Stimulated activated CD4-positive, alpha-beta T cell treated with anti-CD3 and anti-CD28 coated beads, Interleukin-2, amount 100 ng/mL, for 48 hours (primary cell): ENCODE results near the gene KCNK16.

Experiments used
- DNase-seq, 2 donors: peaks; one replicate each; pipeline ENCODE4 v3.0.0-alpha.2; 2020

KCNK16 gene

GRCh38 chr6:39341352-39341751 lies 18.9 kb upstream of the KCNK16 start:
- no peak for DNase-seq

- DNase-seq: no peak
Observed at GRCh38 chr6:39339868-39340550, 17.5 kb upstream of the KCNK16 start.

- DNase-seq: no peak
Observed at GRCh38 chr6:39339096-39339867, 16.8 kb upstream of the KCNK16 start.

GRCh38 chr6:39338397-39338796 lies 15.9 kb upstream of the KCNK16 start:
- DNase-seq: no peak

- no peak for DNase-seq
Observed at GRCh38 chr6:39335780-39336545, 13.5 kb upstream of the KCNK16 start.

- no peak for DNase-seq
Observed at GRCh38 chr6:39333644-39334438, 11.3 kb upstream of the KCNK16 start.

- no peak for DNase-seq
Observed at GRCh38 chr6:39330476-39330875, 8.0 kb upstream of the KCNK16 start.

GRCh38 chr6:39330057-39330456 lies 7.6 kb upstream of the KCNK16 start:
- DNase-seq: no peak

GRCh38 chr6:39328066-39328465 lies 5.6 kb upstream of the KCNK16 start:
- no peak for DNase-seq

GRCh38 chr6:39327507-39327906 lies 5.0 kb upstream of the KCNK16 start:
- no peak for DNase-seq

- no peak for DNase-seq
Observed at GRCh38 chr6:39321761-39322160, 741 bp downstream of the KCNK16 start.

GRCh38 chr6:39320363-39320984 lies 2.0 kb downstream of the KCNK16 start:
- DNase-seq: no peak

- no peak for DNase-seq
Observed at GRCh38 chr6:39319621-39320362, 2.7 kb downstream of the KCNK16 start.

GRCh38 chr6:39317256-39317655 lies 5.2 kb downstream of the KCNK16 start:
- no peak for DNase-seq

- DNase-seq: no peak
Observed at GRCh38 chr6:39314273-39314795, 8.2 kb downstream of the KCNK16 start, which contains the start of gene KCNK17. Gene KCNK17, minus strand, starts transcription at chr6:39314419. Its CDS starts 99 bp downstream, at chr6:39314320.

GRCh38 chr6:39313526-39314272 lies 8.8 kb downstream of the KCNK16 start:
- no peak for DNase-seq

GRCh38 chr6:39312912-39313525 lies 9.5 kb downstream of the KCNK16 start:
- DNase-seq: no peak

- no peak for DNase-seq
Observed at GRCh38 chr6:39310542-39310941, 12.0 kb downstream of the KCNK16 start.

GRCh38 chr6:39309942-39310531 lies 12.5 kb downstream of the KCNK16 start:
- peak; percentile 57 to 63 for DNase-seq

GRCh38 chr6:39307462-39307861 lies 15.0 kb downstream of the KCNK16 start:
- no peak for DNase-seq
